ENCODE data around the gene COMMD4. TPM values are rescaled to one million over a fixed set of nuclear protein-coding genes. Genes with fewer than 3 reads are reported as not detected.

Gene COMMD4
- total RNA-seq, 2 donors from 2014 or later = 153 to 156 TPM

GRCh38 chr15:75366163-75366562, 30.3 kb downstream of the COMMD4 start:
- WGBS, 2 experiments (ENCODE audit: insufficient coverage in 1 of 2, insufficient read length in 1 of 2) = 80 to 92% methylated on average over 1 to 3 of the region's 3 CpGs
- peaks cover 11% of the 10 kb centered on the region for H3K4me1 Mint-ChIP-seq
- no peak overlapping the region for H3K4me3 ChIP-seq (ENCODE audit: low read length)
- H3K4me3 Mint-ChIP-seq = no peak overlapping the region
- peaks cover 26% of the 10 kb centered on the region for H3K36me3 Mint-ChIP-seq (ENCODE audit: low read depth)
- no peaks in the 10 kb centered on the region for H3K27me3 ChIP-seq (ENCODE audit: control insufficient read depth, insufficient read depth, low read length, poor library complexity, severe bottlenecking)
- no peak for TF ChIP-seq CTCF (conservative IDR thresholded peaks at IDR 0.05)
- peaks cover 51% of the 10 kb centered on the region for H3K36me3 ChIP-seq (ENCODE audit: control insufficient read depth, insufficient read depth, low read length)
- no peaks in the 10 kb centered on the region for H3K27me3 Mint-ChIP-seq (ENCODE audit: insufficient read depth)
- peak; percentile 18 for DNase-seq
- H3K9ac ChIP-seq (ENCODE audit: extremely low read depth, low read length, poor library complexity, severe bottlenecking) = no peak overlapping the region
- no peaks in the 10 kb centered on the region for H3K4me1 ChIP-seq (ENCODE audit: control insufficient read depth, insufficient read depth, low read length)
- H3K9me3 Mint-ChIP-seq = no peaks in the 10 kb centered on the region
- no peaks in the 10 kb centered on the region for H3K9me3 ChIP-seq (ENCODE audit: control insufficient read depth, low read length)
- H3K27ac ChIP-seq (ENCODE audit: low read depth, low read length) = no peak overlapping the region
- no peak overlapping the region for H3K27ac Mint-ChIP-seq

- Mint-ChIP-seq H3K36me3 (ENCODE audit: low read depth) (peaks cover 30% of the 10 kb centered on the region), H3K4me1 (peaks cover 11% of the 10 kb centered on the region), H3K27ac (no peak overlapping the region), H3K27me3 (ENCODE audit: insufficient read depth) (no peaks in the 10 kb centered on the region), H3K9me3 (no peaks in the 10 kb centered on the region), H3K4me3 (no peak overlapping the region)
- DNase-seq = no peak
- H3K27ac ChIP-seq (ENCODE audit: low read depth, low read length) = no peak overlapping the region
- no peaks in the 10 kb centered on the region for H3K4me1 ChIP-seq (ENCODE audit: control insufficient read depth, insufficient read depth, low read length)
- TF ChIP-seq CTCF (conservative IDR thresholded peaks at IDR 0.05) = no peak
- no peak overlapping the region for H3K4me3 ChIP-seq (ENCODE audit: low read length)
- H3K9me3 ChIP-seq (ENCODE audit: control insufficient read depth, low read length) = no peaks in the 10 kb centered on the region
- peaks cover 59% of the 10 kb centered on the region for H3K36me3 ChIP-seq (ENCODE audit: control insufficient read depth, insufficient read depth, low read length)
- H3K27me3 ChIP-seq (ENCODE audit: control insufficient read depth, insufficient read depth, low read length, poor library complexity, severe bottlenecking) = no peaks in the 10 kb centered on the region
- no peak overlapping the region for H3K9ac ChIP-seq (ENCODE audit: extremely low read depth, low read length, poor library complexity, severe bottlenecking)
Observed at GRCh38 chr15:75367006-75367405, 31.1 kb downstream of the COMMD4 start.

- Mint-ChIP-seq H3K9me3 (no peaks in the 10 kb centered on the region), H3K36me3 (ENCODE audit: low read depth) (peaks cover 31% of the 10 kb centered on the region), H3K27me3 (ENCODE audit: insufficient read depth) (no peaks in the 10 kb centered on the region), H3K4me3 (peak overlapping the region; percentile 84), H3K4me1 (peaks cover 11% of the 10 kb centered on the region), H3K27ac (no peak overlapping the region)
- peaks cover 64% of the 10 kb centered on the region for H3K36me3 ChIP-seq (ENCODE audit: control insufficient read depth, insufficient read depth, low read length)
- H3K4me1 ChIP-seq (ENCODE audit: control insufficient read depth, insufficient read depth, low read length) = no peaks in the 10 kb centered on the region
- no peaks in the 10 kb centered on the region for H3K9me3 ChIP-seq (ENCODE audit: control insufficient read depth, low read length)
- no peak for TF ChIP-seq CTCF (conservative IDR thresholded peaks at IDR 0.05)
- no peak overlapping the region for H3K9ac ChIP-seq (ENCODE audit: extremely low read depth, low read length, poor library complexity, severe bottlenecking)
- H3K27ac ChIP-seq (ENCODE audit: low read depth, low read length) = no peak overlapping the region
- peak overlapping the region; percentile 95 for H3K4me3 ChIP-seq (ENCODE audit: low read length)
- H3K27me3 ChIP-seq (ENCODE audit: control insufficient read depth, insufficient read depth, low read length, poor library complexity, severe bottlenecking) = no peaks in the 10 kb centered on the region
- 52 to 68% methylated on average over 5 to 7 of the region's 7 CpGs for WGBS, 2 experiments (ENCODE audit: insufficient coverage in 1 of 2, insufficient read length in 1 of 2)
- no peak for DNase-seq
Observed at GRCh38 chr15:75367406-75367912, 31.6 kb downstream of the COMMD4 start.
